C4-2B (cell line): ENCODE measurements around the gene SLC37A3.
"Not testable (repeated sequence)": the region's sequence is repeated elsewhere in the genome, so short reads cannot be mapped to it uniquely, and the experiment has no call there.

Experiments used
- H3K27ac ChIP-seq: fragments of 450-650 bp; 2 replicates; pipeline ENCODE4 v1.5.1; 2017
- ZFX ChIP-seq: fragments of 450-650 bp; IDR thresholded peaks from 2 replicates; pipeline ENCODE4 v1.6.1; 2017
- TF ChIP-seq, protein P1 (sequence below): fragments of 450-650 bp; conservative IDR thresholded peaks from 2 replicates; pipeline ENCODE4 v1.5.1; 2017; ENCODE audit warnings: mild to moderate bottlenecking

The SLC37A3 gene

GRCh38 chr7:140416560-140416959 lies 18.2 kb upstream of the SLC37A3 start:
- TF ChIP-seq, protein P1, sequence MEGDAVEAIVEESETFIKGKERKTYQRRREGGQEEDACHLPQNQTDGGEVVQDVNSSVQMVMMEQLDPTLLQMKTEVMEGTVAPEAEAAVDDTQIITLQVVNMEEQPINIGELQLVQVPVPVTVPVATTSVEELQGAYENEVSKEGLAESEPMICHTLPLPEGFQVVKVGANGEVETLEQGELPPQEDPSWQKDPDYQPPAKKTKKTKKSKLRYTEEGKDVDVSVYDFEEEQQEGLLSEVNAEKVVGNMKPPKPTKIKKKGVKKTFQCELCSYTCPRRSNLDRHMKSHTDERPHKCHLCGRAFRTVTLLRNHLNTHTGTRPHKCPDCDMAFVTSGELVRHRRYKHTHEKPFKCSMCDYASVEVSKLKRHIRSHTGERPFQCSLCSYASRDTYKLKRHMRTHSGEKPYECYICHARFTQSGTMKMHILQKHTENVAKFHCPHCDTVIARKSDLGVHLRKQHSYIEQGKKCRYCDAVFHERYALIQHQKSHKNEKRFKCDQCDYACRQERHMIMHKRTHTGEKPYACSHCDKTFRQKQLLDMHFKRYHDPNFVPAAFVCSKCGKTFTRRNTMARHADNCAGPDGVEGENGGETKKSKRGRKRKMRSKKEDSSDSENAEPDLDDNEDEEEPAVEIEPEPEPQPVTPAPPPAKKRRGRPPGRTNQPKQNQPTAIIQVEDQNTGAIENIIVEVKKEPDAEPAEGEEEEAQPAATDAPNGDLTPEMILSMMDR: no peak
- TF ChIP-seq ZFX: no peak
- peak overlapping the region; percentile 75; the same call in 1 of the 2 replicates for H3K27ac ChIP-seq

GRCh38 chr7:140415816-140416215 lies 17.5 kb upstream of the SLC37A3 start:
- H3K27ac ChIP-seq: not testable (repeated sequence)

- no peak overlapping the region for H3K27ac ChIP-seq
- TF ChIP-seq, protein P1: no peak
- no peak for TF ChIP-seq ZFX
These were observed 17.0 kb upstream of the SLC37A3 start for GRCh38 chr7:140415361-140415760.

DNA sequence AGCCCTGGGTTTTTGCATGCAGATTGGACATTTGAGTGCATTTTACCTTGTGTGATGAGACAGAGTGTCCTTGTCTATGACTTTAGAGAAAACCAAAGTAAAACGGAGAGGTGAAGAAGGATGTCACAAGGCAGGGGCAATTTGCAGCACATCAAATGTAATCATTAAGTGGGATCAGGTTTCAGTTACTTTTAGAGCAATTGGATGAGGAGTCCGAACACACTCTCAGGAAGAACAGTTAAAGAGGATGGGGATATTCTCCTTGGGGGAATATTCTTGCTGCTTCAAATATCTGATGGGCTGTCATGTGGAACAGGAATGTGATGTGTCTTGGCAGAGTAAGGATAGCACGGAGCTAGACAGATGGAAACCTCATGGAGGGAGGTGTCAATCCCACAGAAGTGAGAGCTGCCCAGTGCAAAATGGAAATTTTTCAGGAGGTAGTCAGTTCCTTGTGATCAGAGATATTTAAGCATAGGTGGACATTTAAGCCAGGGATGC lies 6.3 kb upstream of the SLC37A3 start:
- H3K27ac ChIP-seq: peak overlapping the region; percentile 73
- no peak for TF ChIP-seq ZFX
- TF ChIP-seq, protein P1: no peak

DNA sequence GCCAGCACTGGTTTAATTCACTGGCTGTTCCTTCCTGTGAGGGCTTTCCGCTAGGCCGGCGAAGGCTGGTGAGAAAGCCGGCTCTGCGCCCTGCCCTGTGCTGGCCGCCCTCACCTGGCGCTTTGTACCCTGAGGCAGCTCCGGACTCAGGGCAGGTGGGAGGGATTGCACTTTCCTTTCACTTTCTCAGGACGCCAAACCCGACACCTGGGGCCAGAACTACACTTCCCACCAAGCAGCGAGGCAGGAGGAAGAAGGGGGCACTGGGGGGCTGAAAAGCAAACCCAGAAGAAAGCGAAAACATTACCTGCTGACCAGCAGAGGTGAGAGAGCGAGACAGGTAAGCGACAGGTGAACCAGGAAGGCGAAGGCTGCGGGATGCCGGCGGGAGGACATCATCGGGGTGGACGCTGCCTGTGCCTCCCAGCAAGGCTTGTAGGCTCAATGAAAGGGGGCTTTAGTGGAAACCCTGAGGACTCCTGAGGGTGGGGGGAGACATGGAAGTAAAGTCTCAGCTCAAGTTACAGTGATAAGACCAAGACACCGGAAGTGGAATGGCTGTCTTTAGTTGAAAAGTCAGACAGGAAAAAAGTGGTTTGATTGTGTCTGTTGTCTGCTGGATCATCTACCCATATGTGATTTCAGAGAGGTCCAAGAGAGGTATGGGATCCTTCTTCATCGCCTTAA lies 5.7 kb upstream of the SLC37A3 start, which contains the start of gene RAB19:
RAB19 (plus strand) TSS at position 181 of the 687 bp plus-strand sequence. CDS start 3,589 bp downstream, outside the sequence.
- H3K27ac ChIP-seq: peak within 1 kb of the TSS; percentile 73
- no peak for TF ChIP-seq ZFX
- TF ChIP-seq, protein P1: no peak

DNA sequence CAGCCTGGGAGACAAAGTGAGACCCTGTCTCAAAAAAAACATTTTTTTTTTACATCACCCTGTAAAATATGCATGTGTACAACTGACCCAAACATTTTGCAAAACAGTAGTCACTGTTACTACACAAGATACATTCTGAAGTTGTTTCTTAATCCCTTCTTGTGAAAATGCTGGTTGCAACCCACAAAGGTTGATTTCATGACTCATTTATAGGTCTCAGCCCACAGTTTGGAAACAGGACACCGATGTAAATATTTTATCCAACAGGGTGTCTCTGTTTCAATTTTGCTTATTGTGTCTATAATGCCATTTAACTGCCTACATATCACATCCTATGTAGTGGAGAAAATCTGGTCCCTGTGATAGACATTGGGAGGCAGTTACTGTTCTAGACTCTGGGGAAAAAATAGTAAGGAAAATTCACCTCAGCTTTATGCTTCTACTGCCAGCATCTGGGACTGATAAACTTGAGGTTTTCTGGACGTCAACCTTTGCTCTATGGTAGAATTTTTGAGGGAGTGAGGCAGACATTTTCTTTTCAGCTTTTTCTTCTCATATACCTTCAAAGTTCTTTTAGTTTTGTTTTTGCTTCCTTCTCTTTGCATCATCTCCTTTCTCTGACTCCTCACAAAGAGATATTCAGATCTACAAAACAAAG lies 4.0 kb upstream of the SLC37A3 start:
- TF ChIP-seq ZFX: no peak
- TF ChIP-seq, protein P1: no peak
- no peak overlapping the region for H3K27ac ChIP-seq

GRCh38 chr7:140400381-140400780 lies 2.1 kb upstream of the SLC37A3 start:
- TF ChIP-seq, protein P1: no peak
- no peak for TF ChIP-seq ZFX

More at GRCh38 chr7:140400381-140400780, 2.1 kb upstream of the SLC37A3 start:
- H3K27ac ChIP-seq: no peak overlapping the region
